Measurements from ENCODE around the gene EBP. TPM values are rescaled to one million over a fixed set of nuclear protein-coding genes. Genes with fewer than 3 reads are reported as not detected.
"Not testable (repeated sequence)": the region's sequence is repeated elsewhere in the genome, so short reads cannot be mapped to it uniquely, and the experiment has no call there.

Gene EBP
- total RNA-seq, 3 donors from 2014 or later, result 20.3 to 22.0 (median 20.6) TPM

DNA sequence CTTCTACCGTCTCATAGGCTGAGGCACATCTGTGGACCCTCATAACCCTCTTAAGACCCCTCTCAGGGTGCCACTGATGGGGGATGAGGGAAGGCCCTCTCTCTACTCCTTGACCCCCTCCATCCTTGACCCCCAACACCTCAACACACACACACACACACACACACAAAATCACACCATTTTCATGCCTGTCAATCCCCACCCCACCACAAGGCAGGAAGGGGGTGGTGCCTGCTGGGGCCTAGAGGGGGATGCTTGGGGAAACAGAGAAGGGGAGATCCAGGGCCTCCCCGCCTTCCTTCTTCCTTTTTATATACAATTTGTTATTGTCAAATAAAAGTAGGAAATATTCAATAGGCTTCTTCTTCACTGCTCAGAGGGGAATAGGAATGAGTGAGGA is 1.2 kb upstream of the EBP start:
- TF ChIP-seq POLR2A (IDR thresholded peaks at IDR 0.05) (no peak), POLR2AphosphoS5 (IDR thresholded peaks at IDR 0.05) (no peak), CTCF (IDR thresholded peaks at IDR 0.05) (no peak)
- Histone ChIP-seq H3K4me3 (no peak overlapping the region), H3K36me3 (no peaks in the 10 kb centered on the region), H3K9me3 (no peaks in the 10 kb centered on the region), H3K4me1 (no peaks in the 10 kb centered on the region), H3K27ac (no peak overlapping the region), H3K27me3 (peaks cover 0 to 6% of the 10 kb centered on the region in 2 donors)
- intact Hi-C loops (cut with DNase I; ENCODE audit: low total_unique reads), result no loop called here
- DNase-seq (ENCODE audit: low spot score in 2 of 2), result no peak

GRCh38 chrX:48520976-48521352 is 644 bp upstream of the EBP start:
- peak overlapping the region; percentile 75 to 88 for H3K27ac ChIP-seq
- intact Hi-C loops (cut with DNase I; ENCODE audit: low total_unique reads), result no loop called here
- H3K4me3 ChIP-seq, result peak overlapping the region; percentile 52 to 78 (median 61)
- no peak for DNase-seq (ENCODE audit: low spot score in 2 of 2)
- H3K27me3 ChIP-seq, result peaks cover 0 to 3% of the 10 kb centered on the region in 2 donors
- H3K36me3 ChIP-seq, result no peaks in the 10 kb centered on the region
- TF ChIP-seq POLR2A (IDR thresholded peaks at IDR 0.05) (no peak), POLR2AphosphoS5 (IDR thresholded peaks at IDR 0.05) (no peak), CTCF (IDR thresholded peaks at IDR 0.05) (no peak)
- no peaks in the 10 kb centered on the region for H3K4me1 ChIP-seq
- H3K9me3 ChIP-seq, result no peaks in the 10 kb centered on the region

GRCh38 chrX:48522291-48522690 is 683 bp downstream of the EBP start:
- Histone ChIP-seq H3K4me3 (peak overlapping the region; percentile 52 to 78 (median 61)), H3K27ac (peak overlapping the region in 1 of 2 donors; percentile 75), H3K4me1 (no peaks in the 10 kb centered on the region), H3K9me3 (no peaks in the 10 kb centered on the region), H3K27me3 (peaks cover 0 to 9% of the 10 kb centered on the region in 2 donors), H3K36me3 (no peaks in the 10 kb centered on the region)
- TF ChIP-seq POLR2AphosphoS5 (IDR thresholded peaks at IDR 0.05) (no peak), CTCF (IDR thresholded peaks at IDR 0.05) (no peak), POLR2A (IDR thresholded peaks at IDR 0.05) (no peak)
- DNase-seq (ENCODE audit: low spot score in 2 of 2), result no peak
- intact Hi-C loops (cut with DNase I; ENCODE audit: low total_unique reads), result no loop called here

DNA sequence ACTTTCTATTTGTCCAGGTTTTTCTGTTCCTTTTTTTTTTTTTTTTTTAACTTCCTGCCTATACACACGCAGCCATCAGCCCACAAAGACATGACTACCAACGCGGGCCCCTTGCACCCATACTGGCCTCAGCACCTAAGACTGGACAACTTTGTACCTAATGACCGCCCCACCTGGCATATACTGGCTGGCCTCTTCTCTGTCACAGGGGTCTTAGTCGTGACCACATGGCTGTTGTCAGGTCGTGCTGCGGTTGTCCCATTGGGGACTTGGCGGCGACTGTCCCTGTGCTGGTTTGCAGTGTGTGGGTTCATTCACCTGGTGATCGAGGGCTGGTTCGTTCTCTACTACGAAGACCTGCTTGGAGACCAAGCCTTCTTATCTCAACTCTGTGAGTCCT is 2.1 kb downstream of the EBP start:
- no peak overlapping the region for H3K4me3 ChIP-seq
- no peak overlapping the region for H3K27ac ChIP-seq
- H3K27me3 ChIP-seq, result peaks cover 0 to 9% of the 10 kb centered on the region in 2 donors
- no peaks in the 10 kb centered on the region for H3K9me3 ChIP-seq
- no peaks in the 10 kb centered on the region for H3K36me3 ChIP-seq
- TF ChIP-seq POLR2AphosphoS5 (IDR thresholded peaks at IDR 0.05), result no peak
- no peak for TF ChIP-seq POLR2A (IDR thresholded peaks at IDR 0.05)
- no peak for TF ChIP-seq CTCF (IDR thresholded peaks at IDR 0.05)
- H3K4me1 ChIP-seq, result no peaks in the 10 kb centered on the region
- DNase-seq (ENCODE audit: low spot score in 2 of 2), result no peak
- intact Hi-C loops (cut with DNase I; ENCODE audit: low total_unique reads), result no loop called here

- DNase-seq (ENCODE audit: low spot score in 2 of 2); H3K36me3 ChIP-seq; H3K9me3 ChIP-seq; H3K4me3 ChIP-seq; intact Hi-C loops (cut with DNase I; ENCODE audit: low total_unique reads); H3K4me1 ChIP-seq; H3K27ac ChIP-seq: not testable (repeated sequence)
- peaks cover 0 to 13% of the 10 kb centered on the region in 2 donors for H3K27me3 ChIP-seq
Observed at GRCh38 chrX:48525853-48526252, 4.2 kb downstream of the EBP start.

- no peak for DNase-seq (ENCODE audit: low spot score in 2 of 2)
- H3K36me3 ChIP-seq, result no peaks in the 10 kb centered on the region
- TF ChIP-seq POLR2AphosphoS5 (IDR thresholded peaks at IDR 0.05) (no peak), POLR2A (IDR thresholded peaks at IDR 0.05) (no peak), CTCF (IDR thresholded peaks at IDR 0.05) (no peak)
- H3K9me3 ChIP-seq, result no peaks in the 10 kb centered on the region
- no peaks in the 10 kb centered on the region for H3K4me1 ChIP-seq
- H3K27ac ChIP-seq, result no peak overlapping the region
- H3K4me3 ChIP-seq, result no peak overlapping the region
- peaks cover 0 to 13% of the 10 kb centered on the region in 2 donors for H3K27me3 ChIP-seq
- intact Hi-C loops (cut with DNase I; ENCODE audit: low total_unique reads), result no loop called here
Observed at GRCh38 chrX:48530736-48531135, 9.1 kb downstream of the EBP start.

All from breast epithelium (tissue), 4 donors.